Measurements from ENCODE around the gene HOMER3. TPM values are rescaled to one million over a fixed set of nuclear protein-coding genes. Genes with fewer than 3 reads are reported as not detected.
A peak's percentile ranks its signal among the peaks of the same experiment; 100 is the strongest.

HOMER3 gene
- total and polyA plus RNA-seq, 2 of the 13 experiments (the other 11 are each of a cell fraction or from before 2014, with no cell fraction given): 21.3 to 27.3 TPM

- intact Hi-C loops (cut with micrococcal nuclease; ENCODE audit: unreplicated experiment) (loop anchor here (2.0 kb wide), 1 partner anchor 18 kb away; no protein-coding TSS in a partner anchor), in situ Hi-C loops (cut with HindIII; ENCODE audit: extremely low pct_ligation_motif_present, low pct_unique_long_range_greater_than_20kb) (no loop called here)
- FAIRE-seq (no peak), DNase-seq (ENCODE audit: low spot score) (no peak), ATAC-seq (no peak)
- ChIA-PET POLR2A (interaction anchor here (0.6 kb wide), 1 partner anchor 9 kb away, joined by 3 read pairs; no protein-coding TSS in a partner anchor), CTCF (ENCODE audit: low intra/inter-chr PET ratio, low total read pairs) (no interaction called here)
- Histone ChIP-seq H3K4me1 (ENCODE audit: insufficient read depth, low read length) (peaks cover 40% of the 10 kb centered on the region), H3K27ac (ENCODE audit: extremely low read length, insufficient read depth, low read length) (no peak overlapping the region), H3K4me2 (ENCODE audit: low read depth, low read length) (no peak overlapping the region), H3K9me3 (ENCODE audit: low read length) (no peaks in the 10 kb centered on the region), H3K27me3 (ENCODE audit: control insufficient read depth in 1 of 2, insufficient read depth in 2 of 2, low read length in 2 of 2) (no peaks in the 10 kb centered on the region; a peak in 1 of 5 replicates), H3K4me3 (replicated peaks in 1 of 3; ENCODE audit: insufficient read depth in 1 of 3, low read depth in 2 of 3, low read length in 3 of 3) (no peak overlapping the region), H4K20me1 (ENCODE audit: insufficient read depth, low read length) (no peaks in the 10 kb centered on the region), H3K9ac (ENCODE audit: insufficient read depth, low read depth, low read length) (no peak overlapping the region), H3K79me2 (ENCODE audit: insufficient read depth, low read length) (no peaks in the 10 kb centered on the region), H2AFZ (ENCODE audit: low read length) (no peak overlapping the region), H3K36me3 (replicated peaks in 1 of 2; ENCODE audit: control insufficient read depth in 1 of 2, insufficient read depth in 2 of 2, low read length in 2 of 2) (no peaks in the 10 kb centered on the region)
- no TSS peak for BruUV-seq (replicated peaks)
- TF ChIP-seq AHDC1 (CRISPR knock-in tag; IDR thresholded peaks at IDR 0.05; ENCODE audit: borderline replicate concordance): no peak
- TF ChIP-seq NFAT5 (CRISPR knock-in tag; IDR thresholded peaks at IDR 0.05): no peak
- TF ChIP-seq ZNF629 (CRISPR knock-in tag; conservative IDR thresholded peaks at IDR 0.05): peak; percentile 83
- WGBS (ENCODE audit: low lambda C conversion rate): 14% methylated on average over 4 of the region's 4 CpGs
These were observed 19.4 kb upstream of the HOMER3 start for GRCh38 chr19:18960370-18960769.
